Thoracic aorta (tissue), 2 donors: ENCODE results near the gene ZNF730. TPM values are rescaled to one million over a fixed set of nuclear protein-coding genes. Genes with fewer than 3 reads are reported as not detected.
"Not testable (repeated sequence)": the region's sequence is repeated elsewhere in the genome, so short reads cannot be mapped to it uniquely, and the experiment has no call there.

ENCODE experiments used
- ATAC-seq: fragments of 150-250 bp; one replicate; pipeline ENCODE4 v1.8.0; 2017; ENCODE audit warnings: low read depth; ENCODE audit not compliant: insufficient number of reproducible peaks, low FRiP score
- DNase-seq: peaks from one replicate; pipeline ENCODE4 v3.0.0-alpha.2; 2020; ENCODE audit warnings: low spot score
- H3K27ac ChIP-seq, 2 donors: fragments of 200-600 bp; sonication (generic); 1 replicate in 1 of 2; 2 replicates in 1 of 2; pipeline ENCODE4 v1.5.1; 2016; ENCODE audit warnings: mild to moderate bottlenecking in 2 of 2, moderate library complexity in 2 of 2
- H3K27me3 ChIP-seq: fragments of 200-600 bp; sonication (generic); replicated peaks from 2 replicates; pipeline ENCODE4 v1.6.0; 2016; ENCODE audit warnings: mild to moderate bottlenecking; ENCODE audit not compliant: insufficient read depth
- H3K36me3 ChIP-seq: fragments of 200-600 bp; sonication (generic); one replicate; pipeline ENCODE4 v1.5.1; 2016
- H3K4me1 ChIP-seq, 2 donors: fragments of 200-600 bp; sonication (generic); 1 replicate in 1 of 2; 2 replicates in 1 of 2; pipeline versions ENCODE4 v1.5.1 to v1.6.0; 2016; ENCODE audit warnings: low read depth in 2 of 2, mild to moderate bottlenecking in 1 of 2; ENCODE audit not compliant: control insufficient read depth in 1 of 2
- H3K4me3 ChIP-seq: fragments of 200-600 bp; sonication (generic); 2 replicates; pipeline ENCODE4 v1.5.1; 2016; ENCODE audit warnings: mild to moderate bottlenecking
- H3K9me3 ChIP-seq: fragments of 200-600 bp; sonication (generic); 2 replicates; pipeline ENCODE4 v1.5.1; 2016
- CTCF ChIP-seq: fragments of 200-600 bp; sonication (generic); IDR thresholded peaks from one replicate; pipeline ENCODE4 v1.5.1; 2019; ENCODE audit warnings: antibody characterized with exemption
- total RNA-seq, 2 donors: library from RNA; depleted of rRNA; stranded (reverse); fragments of >200 nt; gene quantifications; one replicate each; pipeline versions ENCODE4 v1.1.0 to v1.2.3, GENCODE V29; 2016

The ZNF730 gene
- total RNA-seq: not detected

- peaks cover 4 to 8% of the 10 kb centered on the region in 2 donors for H3K4me1 ChIP-seq
- H3K27me3 ChIP-seq: no peaks in the 10 kb centered on the region
- no peak for TF ChIP-seq CTCF
- peak within 1 kb of the TSS; percentile 71 for H3K4me3 ChIP-seq
- no peaks in the 10 kb centered on the region for H3K9me3 ChIP-seq
- H3K27ac ChIP-seq: no peak within 1 kb of the TSS
- H3K36me3 ChIP-seq: no peaks in the 10 kb centered on the region
- ATAC-seq: no peak
- no peak for DNase-seq
Observed at GRCh38 chr19:23116802-23117571, at the start of gene ZNF730. Gene ZNF730 (plus strand): TSS chr19:23117025. CDS start chr19:23117174, 149 bp downstream.

- no peak for DNase-seq
- H3K27ac ChIP-seq: no peak overlapping the region
Observed at GRCh38 chr19:23070353-23071146, 46.3 kb upstream of the ZNF730 start.

GRCh38 chr19:23071147-23071511 is 45.7 kb upstream of the ZNF730 start:
- no peak for DNase-seq

More at GRCh38 chr19:23070353-23071146, 46.3 kb upstream of the ZNF730 start:
- Histone ChIP-seq H3K4me1 (peaks cover 0 to 8% of the 10 kb centered on the region in 2 donors), H3K36me3 (no peaks in the 10 kb centered on the region), H3K9me3 (no peaks in the 10 kb centered on the region), H3K4me3 (peak overlapping the region; percentile 71), H3K27me3 (no peaks in the 10 kb centered on the region)
- peak; percentile 51 for ATAC-seq
- TF ChIP-seq CTCF: peak; percentile 59

GRCh38 chr19:23075031-23075733 is 41.6 kb upstream of the ZNF730 start:
- peaks cover 0 to 7% of the 10 kb centered on the region in 2 donors for H3K4me1 ChIP-seq
- H3K36me3 ChIP-seq: no peaks in the 10 kb centered on the region
- no peaks in the 10 kb centered on the region for H3K27me3 ChIP-seq
- DNase-seq: no peak
- H3K4me3 ChIP-seq: peak overlapping the region; percentile 75
- no peaks in the 10 kb centered on the region for H3K9me3 ChIP-seq
- TF ChIP-seq CTCF: no peak
- no peak for ATAC-seq
- peak overlapping the region in 1 of 2 donors; percentile 17 for H3K27ac ChIP-seq

More at GRCh38 chr19:23071147-23071511, 45.7 kb upstream of the ZNF730 start:
- no peaks in the 10 kb centered on the region for H3K27me3 ChIP-seq
- peaks cover 0 to 8% of the 10 kb centered on the region in 2 donors for H3K4me1 ChIP-seq
- H3K4me3 ChIP-seq: peak overlapping the region; percentile 71
- no peak for ATAC-seq
- H3K9me3 ChIP-seq: no peaks in the 10 kb centered on the region
- no peak overlapping the region for H3K27ac ChIP-seq
- no peaks in the 10 kb centered on the region for H3K36me3 ChIP-seq
- no peak for TF ChIP-seq CTCF

GRCh38 chr19:23077776-23078175 is 39.0 kb upstream of the ZNF730 start:
- ATAC-seq, H3K9me3 ChIP-seq, DNase-seq, H3K4me1 ChIP-seq, H3K27ac ChIP-seq, H3K36me3 ChIP-seq, H3K27me3 ChIP-seq, H3K4me3 ChIP-seq: not testable (repeated sequence)
